ENCODE measurements around the gene NEU2.

Gene NEU2

DNA sequence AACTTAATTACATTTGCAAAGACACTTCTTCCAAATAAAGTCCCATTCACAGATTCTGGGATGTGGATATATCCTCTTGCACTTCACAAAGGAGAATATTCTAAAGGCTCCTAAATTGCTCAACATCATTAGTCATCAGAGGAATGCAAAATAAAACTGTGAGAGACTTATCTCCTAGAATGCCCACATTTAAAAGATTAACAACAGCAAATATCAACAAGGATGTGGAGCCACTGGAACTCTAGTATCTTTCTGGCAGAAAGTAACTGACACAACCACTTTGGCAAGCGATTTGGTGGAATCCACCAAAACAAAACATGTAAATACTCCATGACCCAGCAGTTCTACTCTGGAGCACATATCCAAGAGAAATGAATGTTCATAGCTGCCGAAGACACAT lies 4.6 kb downstream of the NEU2 start:
- in situ Hi-C loops (cut with MboI; ENCODE audit: low pct_unique_long_range_greater_than_20kb, low sequenced_read_pairs, unreplicated experiment): loop anchor here (25.0 kb wide), 1 partner anchor 175 kb away; the partner anchor contains the start of gene SNORC
- TF ChIP-seq, protein P1, sequence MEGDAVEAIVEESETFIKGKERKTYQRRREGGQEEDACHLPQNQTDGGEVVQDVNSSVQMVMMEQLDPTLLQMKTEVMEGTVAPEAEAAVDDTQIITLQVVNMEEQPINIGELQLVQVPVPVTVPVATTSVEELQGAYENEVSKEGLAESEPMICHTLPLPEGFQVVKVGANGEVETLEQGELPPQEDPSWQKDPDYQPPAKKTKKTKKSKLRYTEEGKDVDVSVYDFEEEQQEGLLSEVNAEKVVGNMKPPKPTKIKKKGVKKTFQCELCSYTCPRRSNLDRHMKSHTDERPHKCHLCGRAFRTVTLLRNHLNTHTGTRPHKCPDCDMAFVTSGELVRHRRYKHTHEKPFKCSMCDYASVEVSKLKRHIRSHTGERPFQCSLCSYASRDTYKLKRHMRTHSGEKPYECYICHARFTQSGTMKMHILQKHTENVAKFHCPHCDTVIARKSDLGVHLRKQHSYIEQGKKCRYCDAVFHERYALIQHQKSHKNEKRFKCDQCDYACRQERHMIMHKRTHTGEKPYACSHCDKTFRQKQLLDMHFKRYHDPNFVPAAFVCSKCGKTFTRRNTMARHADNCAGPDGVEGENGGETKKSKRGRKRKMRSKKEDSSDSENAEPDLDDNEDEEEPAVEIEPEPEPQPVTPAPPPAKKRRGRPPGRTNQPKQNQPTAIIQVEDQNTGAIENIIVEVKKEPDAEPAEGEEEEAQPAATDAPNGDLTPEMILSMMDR (IDR thresholded peaks at IDR 0.05; ENCODE audit: extremely low read depth, insufficient read depth, missing control alignments): no peak
- DNase-seq (ENCODE audit: low spot score): no peak

DNA sequence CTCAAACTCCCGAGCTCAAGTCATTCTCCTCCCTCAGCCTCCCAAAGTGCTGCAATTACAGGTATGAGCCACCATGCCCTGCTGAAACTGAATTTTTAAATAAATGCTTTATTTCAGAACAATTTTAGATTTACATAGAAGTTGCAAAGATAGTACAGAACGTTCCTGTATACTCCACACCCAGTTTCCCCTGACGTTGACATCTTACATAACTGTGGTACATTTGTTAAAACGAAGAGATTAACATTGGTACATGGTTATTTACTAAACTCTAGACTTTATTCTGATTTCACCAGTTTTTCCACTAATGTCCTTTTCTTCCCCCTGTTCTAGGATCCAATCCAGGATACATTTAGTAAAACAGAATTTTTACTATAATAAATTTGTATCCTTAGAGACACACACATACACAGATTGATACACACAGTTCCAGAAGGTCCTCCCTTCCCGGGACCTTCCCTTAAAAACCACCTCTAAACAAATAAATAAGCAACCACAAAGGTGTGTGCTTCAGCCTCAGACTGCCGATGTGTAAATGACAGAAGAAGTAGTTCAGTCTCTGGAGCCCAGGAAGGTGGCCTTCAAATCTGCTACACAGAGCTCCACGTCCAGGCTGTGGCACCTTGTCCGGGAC lies 6.9 kb downstream of the NEU2 start:
- in situ Hi-C loops (cut with MboI; ENCODE audit: low pct_unique_long_range_greater_than_20kb, low sequenced_read_pairs, unreplicated experiment): loop anchor here (25.0 kb wide), 1 partner anchor 177 kb away; the partner anchor contains the start of gene SNORC
- TF ChIP-seq, protein P1 (IDR thresholded peaks at IDR 0.05; ENCODE audit: extremely low read depth, insufficient read depth, missing control alignments): no peak
- no peak for DNase-seq (ENCODE audit: low spot score)

DNA sequence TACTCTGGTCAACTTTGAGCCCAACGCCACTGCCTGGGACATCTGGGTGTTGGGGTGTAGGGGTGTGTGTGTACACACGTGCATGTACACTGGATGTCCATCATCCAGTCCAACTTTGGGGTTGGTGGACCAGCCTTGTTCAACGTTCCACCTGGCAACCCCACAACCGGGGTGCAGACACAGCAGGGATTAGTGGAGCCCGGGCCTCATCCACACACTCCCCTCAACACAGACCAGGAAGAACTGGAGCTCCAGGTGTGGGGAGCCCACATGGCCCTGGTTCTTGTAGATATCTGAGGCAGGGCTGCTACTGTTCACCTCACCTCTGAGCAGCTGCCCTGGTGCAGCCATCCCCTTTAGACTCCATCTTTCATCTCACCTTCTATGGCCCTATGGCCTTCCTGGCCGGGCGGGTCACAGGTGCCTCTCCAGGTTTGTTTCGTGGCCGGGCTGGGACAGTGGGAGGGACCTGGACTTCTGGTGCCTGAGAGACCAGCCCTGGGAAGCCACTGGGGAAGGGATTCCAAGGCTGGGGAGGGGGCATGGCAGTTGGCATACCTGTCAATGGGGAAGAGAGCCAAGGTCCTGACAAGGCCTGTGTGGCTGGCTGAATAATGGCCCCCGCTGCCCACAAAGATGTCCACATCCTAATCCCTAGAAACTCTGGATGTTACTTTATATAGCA lies 7.5 kb downstream of the NEU2 start:
- no peak for DNase-seq (ENCODE audit: low spot score)
- in situ Hi-C loops (cut with MboI; ENCODE audit: low pct_unique_long_range_greater_than_20kb, low sequenced_read_pairs, unreplicated experiment): loop anchor here (25.0 kb wide), 1 partner anchor 178 kb away; the partner anchor contains the start of gene SNORC
- TF ChIP-seq, protein P1 (IDR thresholded peaks at IDR 0.05; ENCODE audit: extremely low read depth, insufficient read depth, missing control alignments): no peak

DNA sequence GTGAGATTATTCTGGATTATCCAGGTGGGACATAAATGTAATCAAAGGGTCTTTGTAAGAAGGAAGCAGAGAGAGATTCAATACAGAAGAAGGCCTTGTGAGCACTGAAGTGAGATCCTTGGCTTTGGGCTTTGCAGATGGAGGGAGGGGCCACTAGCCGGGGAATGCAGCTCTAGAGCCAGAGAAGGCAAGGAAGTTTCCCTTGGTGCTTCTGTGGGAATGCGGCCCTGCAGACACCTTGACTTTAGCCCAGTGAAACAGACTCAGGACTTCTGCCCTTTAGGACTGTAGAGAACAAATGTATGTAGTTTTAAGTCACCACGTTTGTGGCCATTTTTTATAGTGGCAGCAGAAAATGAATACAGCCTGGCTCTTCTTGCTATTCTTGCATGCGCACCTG lies 8.1 kb downstream of the NEU2 start:
- in situ Hi-C loops (cut with MboI; ENCODE audit: low pct_unique_long_range_greater_than_20kb, low sequenced_read_pairs, unreplicated experiment): loop anchor here (25.0 kb wide), 1 partner anchor 178 kb away; the partner anchor contains the start of gene SNORC
- TF ChIP-seq, protein P1 (IDR thresholded peaks at IDR 0.05; ENCODE audit: extremely low read depth, insufficient read depth, missing control alignments): no peak
- no peak for DNase-seq (ENCODE audit: low spot score)

DNA sequence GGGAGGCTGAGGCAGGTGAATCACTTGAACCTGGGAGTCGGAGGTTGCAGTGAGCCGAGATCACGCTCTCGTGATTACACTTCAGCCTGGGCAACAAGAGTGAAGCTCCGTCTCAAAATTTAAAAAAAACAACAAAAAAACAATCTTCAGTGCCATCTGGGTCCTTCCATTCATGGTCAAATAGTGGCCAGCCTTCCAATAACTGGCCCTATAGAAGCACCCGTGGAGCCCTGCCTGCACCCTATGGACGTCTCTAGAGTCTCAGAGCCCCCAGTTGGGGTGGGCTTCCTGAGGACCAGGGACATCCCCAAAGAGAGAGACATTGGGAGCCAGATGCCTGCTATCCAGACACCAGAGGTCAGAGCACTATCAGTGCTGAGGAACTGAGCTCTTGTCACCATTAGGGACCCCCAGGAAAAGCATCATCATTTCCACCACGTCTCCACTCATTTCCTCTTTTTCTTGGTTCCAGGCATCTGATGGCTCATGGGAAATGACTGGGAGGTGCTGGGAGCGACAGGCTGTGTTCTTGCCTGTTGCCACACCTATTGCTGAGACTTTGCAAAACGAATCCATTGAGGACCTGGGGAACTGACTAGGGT lies 9.4 kb downstream of the NEU2 start:
- in situ Hi-C loops (cut with MboI; ENCODE audit: low pct_unique_long_range_greater_than_20kb, low sequenced_read_pairs, unreplicated experiment): loop anchor here (25.0 kb wide), 1 partner anchor 180 kb away; the partner anchor contains the start of gene SNORC
- TF ChIP-seq, protein P1 (IDR thresholded peaks at IDR 0.05; ENCODE audit: extremely low read depth, insufficient read depth, missing control alignments): no peak
- no peak for DNase-seq (ENCODE audit: low spot score)

DNA sequence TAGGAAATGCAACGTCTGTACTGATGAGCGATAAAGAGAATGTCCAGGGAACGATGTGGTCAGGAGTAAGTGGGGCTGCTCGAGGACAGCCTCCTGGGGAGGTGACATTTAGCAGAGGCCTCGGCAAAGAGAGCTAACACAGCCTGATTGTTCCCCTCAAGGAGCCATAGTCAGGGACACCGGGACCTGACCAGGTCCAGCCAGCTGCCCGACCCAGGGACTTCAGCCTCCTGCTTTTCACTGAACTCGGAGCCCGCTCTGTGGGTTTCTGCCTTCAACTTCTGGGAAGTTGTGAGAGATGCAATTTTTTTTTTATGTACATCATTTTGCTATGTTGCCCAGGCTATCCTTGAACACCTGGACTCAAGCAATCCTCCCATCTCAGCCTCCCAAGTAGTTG lies 10.1 kb downstream of the NEU2 start:
- in situ Hi-C loops (cut with MboI; ENCODE audit: low pct_unique_long_range_greater_than_20kb, low sequenced_read_pairs, unreplicated experiment): loop anchor here (25.0 kb wide), 1 partner anchor 180 kb away; the partner anchor contains the start of gene SNORC
- DNase-seq (ENCODE audit: low spot score): no peak
- TF ChIP-seq, protein P1 (IDR thresholded peaks at IDR 0.05; ENCODE audit: extremely low read depth, insufficient read depth, missing control alignments): no peak

All from GM13977 (cell line).